HuH-7.5 (cell line): Measurements from ENCODE around the gene ADAMTSL1.

ENCODE experiments used
- DNase-seq: peaks from one replicate; pipeline ENCODE4 v3.0.0; 2011; ENCODE audit warnings: low spot score

ADAMTSL1 gene

GRCh38 chr9:18819418-18819817 is 345.5 kb downstream of the ADAMTSL1 start:
- DNase-seq, result no peak

GRCh38 chr9:18820566-18821095 is 346.7 kb downstream of the ADAMTSL1 start:
- no peak for DNase-seq

DNA sequence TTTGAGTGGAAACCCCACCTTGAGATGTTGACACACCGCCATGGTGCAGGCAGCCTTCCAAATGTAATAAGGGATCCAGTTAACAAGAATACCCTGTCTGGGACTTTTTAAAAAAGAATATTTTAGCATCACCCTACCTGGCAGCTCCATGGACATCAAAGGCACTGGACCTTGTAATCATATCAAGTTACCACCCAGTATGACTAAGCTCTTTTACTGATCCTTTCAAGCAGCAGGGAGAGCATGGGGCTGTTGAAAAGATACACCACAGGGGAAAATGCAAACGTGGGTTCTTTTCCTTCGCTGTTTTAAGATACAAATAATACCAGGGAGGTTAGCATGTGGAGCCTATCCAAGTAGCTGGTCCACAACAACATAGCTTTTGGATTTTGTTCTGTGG is 347.8 kb downstream of the ADAMTSL1 start:
- no peak for DNase-seq

DNA sequence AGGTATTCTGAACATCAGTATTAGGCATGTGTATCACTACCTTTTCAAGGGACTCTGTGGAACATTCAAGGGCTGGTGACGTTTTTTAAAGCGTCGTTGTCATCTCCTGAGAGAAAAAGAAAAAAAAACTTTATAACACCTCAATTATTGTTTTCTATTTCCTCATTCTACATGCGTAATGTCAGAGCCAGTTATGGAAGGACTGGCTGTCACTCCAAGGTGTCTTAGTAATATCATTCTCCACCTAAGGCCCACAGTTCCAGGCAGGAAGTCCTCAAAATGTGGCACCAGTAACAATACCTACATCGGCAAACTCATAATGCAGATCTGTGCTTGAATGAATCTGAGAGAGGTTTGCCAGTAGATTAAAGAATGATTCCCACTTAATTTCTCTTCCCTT is 348.9 kb downstream of the ADAMTSL1 start:
- DNase-seq, result no peak

DNA sequence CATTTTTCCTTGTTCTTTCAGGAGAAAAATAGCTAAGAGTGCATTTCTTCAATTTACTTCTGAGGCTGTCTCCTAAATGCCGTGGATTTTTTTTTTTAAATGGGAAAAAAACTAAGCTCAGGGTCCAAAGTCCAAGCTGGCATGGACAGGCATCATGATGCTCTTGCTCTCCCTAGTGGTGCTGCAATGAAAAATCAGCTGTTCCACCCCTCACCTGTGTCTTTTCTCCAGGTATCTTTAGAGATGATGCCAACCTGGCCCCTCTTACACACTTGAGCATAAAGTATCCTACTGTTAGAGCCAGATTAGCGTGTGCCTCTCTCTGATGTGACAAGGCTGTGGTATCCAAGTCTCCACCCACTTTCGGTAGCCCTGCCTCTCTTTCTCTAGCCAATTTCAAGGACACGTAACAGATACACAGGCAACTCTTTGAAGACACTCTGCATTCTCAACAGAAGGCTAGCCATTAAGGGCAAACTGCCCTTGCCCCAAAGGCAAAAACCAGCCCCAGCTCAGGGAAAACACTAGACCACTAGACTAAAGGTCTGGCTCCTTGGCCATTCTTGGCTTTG is 350.2 kb downstream of the ADAMTSL1 start:
- DNase-seq, result no peak

GRCh38 chr9:18825656-18826170 is 351.8 kb downstream of the ADAMTSL1 start:
- DNase-seq, result no peak

GRCh38 chr9:18826248-18826647 is 352.3 kb downstream of the ADAMTSL1 start:
- no peak for DNase-seq

DNA sequence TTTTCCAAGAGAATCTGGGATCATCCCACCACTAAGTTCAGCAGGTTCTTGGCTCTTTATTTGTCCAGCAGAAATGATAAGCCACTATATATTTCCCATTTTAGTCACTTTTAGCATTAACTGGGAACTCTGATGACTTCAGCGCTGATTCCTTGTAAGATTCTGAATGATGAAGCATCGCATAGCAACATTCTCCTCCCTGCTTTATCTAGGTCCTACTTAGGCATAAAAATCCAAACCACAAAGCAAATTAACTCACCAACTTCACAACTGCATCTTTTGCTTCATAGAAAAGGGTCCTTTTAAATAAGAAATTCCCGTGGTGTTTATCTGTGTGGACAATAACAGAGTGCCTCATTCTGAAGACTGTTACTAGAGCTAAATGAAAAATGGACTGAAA is 355.1 kb downstream of the ADAMTSL1 start:
- DNase-seq, result no peak

DNA sequence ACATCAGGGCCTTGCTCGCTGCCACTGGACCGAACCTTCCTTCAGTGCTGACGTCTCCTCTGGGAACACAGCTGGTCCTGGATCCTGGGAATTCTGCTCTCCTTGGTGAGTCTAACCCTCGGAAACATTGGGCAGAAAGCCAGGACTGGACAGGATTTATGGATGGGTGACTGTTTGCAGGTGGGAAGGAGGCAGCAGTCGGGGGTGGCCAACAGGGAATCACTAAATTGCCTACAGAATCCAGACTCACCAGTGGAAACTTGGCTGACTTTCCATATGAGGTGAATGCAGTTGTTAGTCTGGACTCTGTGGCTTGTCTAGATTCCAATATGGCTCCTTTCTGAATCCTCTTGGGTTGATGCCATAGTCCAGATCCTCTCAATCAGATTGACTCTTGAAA is 355.9 kb downstream of the ADAMTSL1 start:
- DNase-seq, result no peak

DNA sequence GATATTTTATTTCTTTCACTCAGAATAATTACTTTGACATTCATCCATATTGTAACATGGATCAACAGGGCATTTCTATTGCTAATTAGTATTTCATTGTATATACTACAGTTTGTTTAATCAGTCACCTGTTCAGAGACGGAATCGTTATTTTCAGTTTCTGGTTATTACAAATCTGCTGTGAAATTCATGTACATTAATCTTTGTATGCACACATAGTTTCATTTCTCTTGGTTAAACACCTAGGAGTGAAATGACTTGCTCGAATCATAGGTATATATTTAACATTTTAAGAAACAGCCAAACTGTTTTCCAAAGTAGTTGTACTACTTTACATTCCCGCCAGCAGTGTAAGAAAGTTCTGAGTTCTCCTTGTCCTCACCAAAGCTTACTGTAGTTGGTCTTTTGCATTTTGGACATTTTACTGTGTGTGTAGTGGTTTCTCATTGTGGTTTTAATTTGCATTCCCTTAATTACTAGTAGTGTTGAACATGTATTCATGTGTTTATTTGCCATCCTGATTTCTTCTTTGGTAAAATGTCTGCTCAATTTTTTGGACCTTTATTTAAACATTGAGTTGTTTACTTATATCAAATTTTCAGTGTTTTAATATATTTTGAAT is 360.9 kb downstream of the ADAMTSL1 start:
- DNase-seq, result no peak

- no peak for DNase-seq
These were observed 363.4 kb downstream of the ADAMTSL1 start for GRCh38 chr9:18837402-18837801.

- no peak for DNase-seq
These were observed 373.8 kb downstream of the ADAMTSL1 start for GRCh38 chr9:18847576-18848275.

- no peak for DNase-seq
These were observed 374.7 kb downstream of the ADAMTSL1 start for GRCh38 chr9:18848657-18849056.

DNA sequence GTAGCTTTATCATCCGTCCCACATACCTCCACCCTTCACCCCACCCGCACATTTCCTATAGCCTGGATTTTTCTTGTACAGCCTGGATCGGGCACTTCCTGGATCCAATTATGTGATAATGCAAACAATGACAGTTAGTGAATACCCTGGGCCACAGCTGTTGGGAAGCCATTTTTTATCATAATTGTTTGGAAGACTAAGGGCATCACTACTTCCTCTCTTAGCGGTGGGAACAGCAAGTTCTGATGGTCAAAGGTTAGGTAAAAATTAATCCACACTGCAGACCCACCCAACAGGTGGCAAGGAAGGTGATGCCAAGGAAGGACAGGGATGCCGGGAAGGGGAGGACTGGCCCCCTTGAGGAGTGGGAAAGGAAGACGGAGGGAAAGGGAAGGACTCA is 375.3 kb downstream of the ADAMTSL1 start:
- DNase-seq, result no peak

DNA sequence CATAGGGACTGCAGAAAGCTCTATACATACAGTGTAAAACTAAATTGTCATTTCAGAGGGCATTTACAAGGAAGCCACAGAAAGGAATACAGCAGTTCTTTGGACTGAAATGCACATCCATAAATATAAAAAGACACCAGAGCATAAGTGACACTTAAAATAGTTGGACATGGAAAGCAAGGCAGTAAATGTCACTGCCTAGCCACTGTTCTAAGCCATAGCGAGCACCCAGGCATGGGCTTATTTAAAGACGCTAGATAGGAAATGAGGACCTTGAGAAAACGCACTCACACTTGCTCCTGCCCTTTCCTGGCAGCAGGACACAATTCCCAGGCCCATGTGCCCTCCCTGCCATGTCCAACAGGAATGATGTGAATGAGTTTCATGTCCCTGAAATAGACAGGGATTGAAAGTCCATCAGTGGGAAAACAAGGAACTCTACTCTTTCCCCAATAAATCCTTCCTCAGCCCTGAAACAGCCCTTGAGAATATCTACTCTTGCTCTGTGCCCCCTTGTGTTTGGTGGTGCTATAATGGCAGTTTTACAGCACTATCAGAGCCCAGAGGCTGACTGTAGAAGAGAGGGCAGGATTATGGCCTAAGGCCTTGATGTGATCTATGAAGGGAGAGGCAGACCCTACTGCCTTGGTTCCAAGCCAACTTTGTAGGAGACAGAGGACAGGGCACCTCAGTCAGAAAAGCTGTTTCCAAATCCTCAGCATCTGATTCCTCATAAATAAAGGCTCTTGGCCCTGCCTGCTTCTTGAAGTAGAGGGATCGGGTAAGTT is 376.1 kb downstream of the ADAMTSL1 start:
- no peak for DNase-seq

DNA sequence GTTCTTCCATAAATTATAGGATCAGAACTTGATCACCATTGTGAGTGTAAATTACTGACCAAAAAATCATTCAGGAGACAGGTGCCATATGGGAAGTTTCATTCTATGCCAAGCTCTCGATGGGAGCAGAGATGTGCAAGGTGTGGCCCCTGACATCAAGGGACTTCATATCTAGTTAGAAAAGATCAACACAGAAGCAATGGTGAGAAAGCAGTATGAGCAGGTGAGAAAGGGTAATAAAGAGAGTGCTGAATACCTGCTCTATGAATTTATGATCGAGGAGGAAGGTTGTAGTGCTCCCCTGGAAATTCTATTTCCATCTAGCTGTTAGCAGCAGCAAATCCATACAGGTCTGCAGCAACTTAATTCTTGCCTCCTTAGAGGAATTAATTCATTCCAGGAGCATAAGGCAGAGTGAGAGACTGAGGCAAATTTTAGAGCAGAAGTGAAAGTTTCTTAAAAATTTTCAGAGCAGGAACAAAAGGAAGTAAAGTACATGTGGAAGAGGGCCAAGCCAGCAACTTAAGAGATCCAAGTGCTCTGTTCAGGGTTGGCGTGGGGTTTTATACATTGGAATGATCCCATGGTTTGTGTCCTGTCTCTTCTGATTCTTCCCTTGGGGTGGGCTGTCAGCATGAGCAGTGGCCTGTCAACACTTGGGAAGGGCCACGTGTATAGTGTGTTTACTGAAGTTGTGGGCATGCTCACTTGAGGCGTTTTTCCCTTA is 377.3 kb downstream of the ADAMTSL1 start:
- no peak for DNase-seq

- no peak for DNase-seq
These were observed 381.7 kb downstream of the ADAMTSL1 start for GRCh38 chr9:18855656-18856055.

GRCh38 chr9:18857334-18857733 is 383.4 kb downstream of the ADAMTSL1 start:
- DNase-seq, result no peak

DNA sequence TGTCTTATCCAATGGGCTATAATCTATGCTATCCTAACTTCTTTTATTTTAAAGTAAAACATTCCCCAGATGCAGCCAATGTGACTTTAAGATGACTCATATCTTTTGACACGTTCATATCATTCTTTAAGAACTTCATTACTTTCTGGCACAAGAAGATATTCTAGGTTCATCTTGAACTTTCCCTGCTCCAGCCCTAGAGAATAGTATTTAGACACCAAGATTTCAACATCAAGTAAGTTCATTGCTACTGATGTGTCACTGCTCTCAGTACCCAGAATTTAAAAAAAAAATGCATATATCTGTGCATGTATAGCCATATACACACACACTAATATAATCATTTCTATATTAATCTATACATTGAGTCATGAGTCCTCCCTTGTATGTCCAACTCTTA is 383.8 kb downstream of the ADAMTSL1 start:
- no peak for DNase-seq

DNA sequence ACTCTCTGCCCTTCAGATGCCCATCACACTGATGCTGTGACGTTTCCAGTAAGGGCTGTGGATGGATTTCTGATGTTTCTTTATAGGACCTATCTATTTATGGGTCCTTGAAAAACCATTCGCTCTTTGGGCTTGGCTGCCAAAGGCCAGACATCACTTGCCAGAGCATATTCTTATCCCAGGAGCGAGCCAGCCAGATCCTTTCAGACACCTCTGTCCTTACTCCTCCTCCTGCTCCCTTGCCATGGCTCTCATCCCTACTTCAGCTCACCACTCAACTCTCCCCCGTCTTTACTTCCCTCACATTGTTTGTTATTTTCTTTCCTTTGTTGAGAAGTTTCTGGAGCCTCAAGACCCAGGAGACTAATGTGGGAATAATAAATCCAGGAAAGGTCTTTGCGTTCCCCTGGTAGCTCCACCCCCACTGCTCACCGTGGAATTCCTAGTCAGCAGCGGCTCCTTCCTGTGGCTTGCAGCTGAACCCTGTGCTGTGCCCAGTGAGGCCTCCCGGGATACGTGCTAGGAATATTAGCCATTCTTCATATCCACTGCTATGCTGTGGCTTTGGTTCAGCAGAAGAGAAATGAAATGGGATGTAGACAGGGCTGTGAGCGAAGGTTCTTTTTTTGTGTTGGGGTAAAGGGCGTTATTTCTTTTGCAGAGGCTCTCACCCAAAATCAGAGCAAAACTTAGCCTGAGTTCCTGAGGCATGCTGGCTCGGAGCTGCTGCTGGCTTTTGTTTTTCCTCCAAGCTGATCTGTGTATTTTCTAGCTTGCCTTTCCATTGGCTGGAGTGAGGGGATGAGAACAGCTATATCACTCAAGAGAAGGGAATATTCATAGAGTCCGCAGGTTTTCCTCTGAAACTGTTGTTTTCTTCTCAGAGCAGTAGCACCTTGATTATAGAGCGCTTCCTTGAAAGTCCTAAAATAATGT is 387.9 kb downstream of the ADAMTSL1 start:
- DNase-seq, result no peak

GRCh38 chr9:18863791-18864190 is 389.8 kb downstream of the ADAMTSL1 start:
- no peak for DNase-seq
